GM12878 (cell line): ENCODE results near the gene THAP11. TPM values are rescaled to one million over a fixed set of nuclear protein-coding genes. Genes with fewer than 3 reads are reported as not detected.

Source experiments
- ATAC-seq: fragments of 200-7000 bp; cut with Tn5 transposase; 3 replicates; pipeline ENCODE4 v1.9.1; 2020; ENCODE audit warnings: mild to moderate bottlenecking, moderate library complexity
- BruUV-seq: library from RNA; stranded (reverse); fragments of 400-500 nt; replicated peaks from 2 replicates; lab custom pipeline; 2021; lab: Mats Ljungman, UMichigan
- CTCF ChIA-PET: fragments of 300-600 bp; sonication (Branson Sonifier 250); formaldehyde crosslinking; extraction: SDS; loops from one replicate; lab custom pipeline; 2021; ENCODE audit warnings: inconsistent platforms; lab: Yijun Ruan, JAX
- POLR2A ChIA-PET: fragments of 350-600 bp; formaldehyde crosslinking; extraction: SDS; loops from one replicate; lab custom pipeline; 2021; ENCODE audit warnings: inconsistent platforms; lab: Charles Lee
- RAD21 ChIA-PET: fragments of 300-600 bp; sonication (Branson Sonifier 250); formaldehyde crosslinking; loops from one replicate; lab custom pipeline; 2023; ENCODE audit warnings: antibody characterized with exemption; ENCODE audit not compliant: unreplicated experiment; lab: Charles Lee
- SMC1A ChIA-PET: fragments of 300-600 bp; sonication (Branson Sonifier 250); formaldehyde crosslinking; loops from one replicate; lab custom pipeline; 2023; ENCODE audit not compliant: unreplicated experiment, uncharacterized antibody; lab: Charles Lee
- DNase-seq: peaks from one replicate; pipeline ENCODE4 v3.0.0-alpha.2; 2011; ENCODE audit warnings: low read depth, low spot score
- FAIRE-seq: peaks from 3 replicates; lab custom pipeline; 2011; peaks lifted over from hg19 to GRCh38; lab: Jason Lieb, UNC
- H2AFZ ChIP-seq: 2 replicates; pipeline ENCODE4 v1.6.0; 2011; ENCODE audit warnings: low read depth, low read length, control low read depth; ENCODE audit not compliant: control insufficient read depth
- H3K27ac ChIP-seq: 2 replicates; pipeline ENCODE4 v1.5.1; 2011; ENCODE audit warnings: control low read depth; ENCODE audit not compliant: control insufficient read depth, insufficient read depth
- H3K27me3 ChIP-seq, 2 experiments: replicated peaks in 1 of 2; 2 replicates each; pipeline versions ENCODE4 v1.6.0 to v1.6.1; 2011; ENCODE audit warnings: low read length in 1 of 2; ENCODE audit not compliant: control insufficient read depth in 2 of 2, insufficient read depth in 2 of 2
- H3K36me3 ChIP-seq, 2 experiments: 2 replicates each; pipeline ENCODE4 v1.5.1; 2011; ENCODE audit warnings: low read length in 1 of 2; ENCODE audit not compliant: control insufficient read depth in 2 of 2, insufficient read depth in 2 of 2
- H3K4me1 ChIP-seq: 2 replicates; pipeline ENCODE4 v1.6.1; 2011; ENCODE audit warnings: mild to moderate bottlenecking, low read length, moderate library complexity, mixed read lengths; ENCODE audit not compliant: control insufficient read depth, insufficient read depth
- H3K4me2 ChIP-seq: 2 replicates; pipeline ENCODE4 v1.6.0; 2011; ENCODE audit warnings: control low read depth; ENCODE audit not compliant: control insufficient read depth, insufficient read depth
- H3K4me3 ChIP-seq: fragments of 200-600 bp; sonication (generic); 2 replicates; pipeline ENCODE4 v1.5.1; 2016
- H3K79me2 ChIP-seq: 2 replicates; pipeline ENCODE4 v1.6.0; 2011; ENCODE audit warnings: low read length; ENCODE audit not compliant: control insufficient read depth, insufficient read depth
- H3K9ac ChIP-seq: 2 replicates; pipeline ENCODE4 v1.8.0; 2011; ENCODE audit warnings: low read length, control low read depth, mixed read lengths; ENCODE audit not compliant: control insufficient read depth, insufficient read depth
- H3K9me3 ChIP-seq: replicated peaks from 3 replicates; pipeline ENCODE4 v1.5.1; 2011; ENCODE audit warnings: mild to moderate bottlenecking, low read length; ENCODE audit not compliant: control insufficient read depth, insufficient read depth
- H4K20me1 ChIP-seq: 2 replicates; pipeline ENCODE4 v1.6.0; 2011; ENCODE audit not compliant: control insufficient read depth, insufficient read depth
- BCLAF1 ChIP-seq: fragments of 450-650 bp; IDR thresholded peaks from 2 replicates; pipeline ENCODE4 v1.6.1; 2017; ENCODE audit warnings: antibody characterized with exemption, mild to moderate bottlenecking, moderate library complexity
- DPF2 ChIP-seq: fragments of 450-650 bp; IDR thresholded peaks from 2 replicates; pipeline ENCODE4 v1.6.1; 2017; ENCODE audit warnings: mild to moderate bottlenecking
- JUNB ChIP-seq: IDR thresholded peaks from 2 replicates; pipeline ENCODE4 v1.6.1; 2016; ENCODE audit warnings: antibody characterized with exemption, mild to moderate bottlenecking
- KLF5 ChIP-seq: fragments of 450-650 bp; IDR thresholded peaks from 2 replicates; pipeline ENCODE4 v1.6.1; 2014; ENCODE audit warnings: mild to moderate bottlenecking; ENCODE audit not compliant: partially characterized antibody
- MLLT1 ChIP-seq: fragments of 450-650 bp; IDR thresholded peaks from 2 replicates; pipeline ENCODE4 v1.6.1; 2016; ENCODE audit warnings: mild to moderate bottlenecking
- NBN ChIP-seq: fragments of 450-650 bp; IDR thresholded peaks from 2 replicates; pipeline ENCODE4 v1.6.1; 2016
- NR2C2 ChIP-seq: IDR thresholded peaks from 2 replicates; pipeline ENCODE4 v1.6.1; 2011; ENCODE audit warnings: borderline replicate concordance, low read depth; ENCODE audit not compliant: control insufficient read depth, insufficient read length
- PAX8 ChIP-seq: fragments of 450-650 bp; IDR thresholded peaks from 2 replicates; pipeline ENCODE4 v1.6.1; 2017; ENCODE audit warnings: mild to moderate bottlenecking, moderate library complexity
- RELA ChIP-seq: fragments of 450-650 bp; IDR thresholded peaks from 2 replicates; pipeline ENCODE4 v1.8.0; 2014; ENCODE audit warnings: borderline replicate concordance; ENCODE audit not compliant: partially characterized antibody
- STAT1 ChIP-seq: fragments of 450-650 bp; conservative IDR thresholded peaks from 2 replicates; pipeline ENCODE4 v1.6.1; 2014; ENCODE audit warnings: antibody characterized with exemption, mild to moderate bottlenecking
- TAF1 ChIP-seq: IDR thresholded peaks from 2 replicates; pipeline ENCODE4 v1.6.1; 2011; ENCODE audit warnings: mild to moderate bottlenecking, low read depth, low read length, borderline replicate concordance
- ZNF592 ChIP-seq: fragments of 450-650 bp; IDR thresholded peaks from 2 replicates; pipeline ENCODE4 v1.6.1; 2017; ENCODE audit warnings: mild to moderate bottlenecking, moderate library complexity
- WGBS: methylation state at CpG from one replicate; pipeline ENCODE4 v1.1.6; 2016; ENCODE audit warnings: low lambda C conversion rate; ENCODE audit not compliant: insufficient replicate concordance, insufficient coverage; ENCODE audit errors: missing lambda C conversion rate; 5-methylcytosine and 5-hydroxymethylcytosine counted together
- in situ Hi-C: fragments of 300-500 bp; cut with MboI; formaldehyde crosslinking; loops from 9 replicates; pipeline ENCODE4 v1.14.3; 2018; ENCODE audit warnings: mixed read lengths
- intact Hi-C: fragments of 100-400 bp; cut with micrococcal nuclease; formaldehyde crosslinking; loops from one replicate; pipeline ENCODE4 v1.14.2; 2022; ENCODE audit not compliant: unreplicated experiment
- polyA plus RNA-seq, 11 experiments: library from polyadenylated mRNA; depleted of rRNA in 4 of 11; unstranded in 6 of 11; stranded (reverse) in 5 of 11; fragments of >200 nt; fragmentation: Nextera tagmentation in 4 of 11; fragmentation: Illumina TruSeq in 1 of 11; extraction: Ambion mirVana in 4 of 11; extraction: Trizol in 1 of 11; gene quantifications; 1 replicate in 1 of 11; 2 replicates in 10 of 11; pipeline versions ENCODE4 v1.2.1 to v1.2.3, GENCODE V29; 2011 to 2016; ENCODE audit warnings: inconsistent platforms in 2 of 11, missing spikeins in 2 of 11, low read depth in 1 of 11
- total RNA-seq, 4 experiments: library from RNA; depleted of rRNA in 3 of 4; stranded (reverse); fragments of >200 nt in 3 of 4; fragmentation: Illumina TruSeq in 1 of 4; extraction: Trizol in 1 of 4; gene quantifications; 2 replicates each; pipeline versions ENCODE4 v1.2.1 to v1.2.3, GENCODE V29; 2013 to 2021

The THAP11 gene
- total and polyA plus RNA-seq, 10 of the 15 experiments (the other 5 are each of a cell fraction or from before 2014, with no cell fraction given): 2.5 to 36.7 (median 21.4) TPM

GRCh38 chr16:67844497-67844896, 2.4 kb downstream of the THAP11 start:
- RAD21 ChIA-PET: interaction anchor here (0.6 to 1.6 kb wide), 9 partner anchors 11 to 125 kb away, joined by 3 to 6 read pairs (median 3); partner anchors contain the start of genes EDC4 and GFOD2
- no peak for DNase-seq
- CTCF ChIA-PET: interaction anchor here (0.5 to 2.8 kb wide), 14 partner anchors 9 to 324 kb away, joined by 3 to 24 read pairs (median 4); partner anchors contain the start of gene EDC4
- H3K36me3 ChIP-seq: peaks cover 0 to 4% of the 10 kb centered on the region in 2 experiments; a peak in 2 of 4 replicates
- POLR2A ChIA-PET: interaction anchor here (0.6 to 3.3 kb wide), 10 partner anchors 11 to 626 kb away, joined by 3 to 29 read pairs (median 4); partner anchors contain the start of genes GFOD2, PSMB10, RANBP10 and TSNAXIP1
- H3K4me3 ChIP-seq: peak overlapping the region; percentile 96; the same call in 1 of the 2 replicates
- BruUV-seq: no TSS peak
- no peaks in the 10 kb centered on the region for H3K27me3 ChIP-seq
- in situ Hi-C loops (no loop called here), intact Hi-C loops (no loop called here)
- no peaks in the 10 kb centered on the region for H3K9me3 ChIP-seq
- peaks cover 54% of the 10 kb centered on the region for H3K79me2 ChIP-seq
- ATAC-seq: no peak
- no peak overlapping the region for H3K27ac ChIP-seq
- H2AFZ ChIP-seq: no peak overlapping the region
- H3K4me2 ChIP-seq: peak overlapping the region; percentile 93
- SMC1A ChIA-PET: interaction anchor here (0.6 to 1.9 kb wide), 8 partner anchors 8 to 331 kb away, joined by 3 to 5 read pairs (median 3); partner anchors contain the start of genes ACD, EDC4 and PSMB10
- H3K9ac ChIP-seq: peak overlapping the region; percentile 32
- peaks cover 29% of the 10 kb centered on the region for H3K4me1 ChIP-seq
- FAIRE-seq: no peak
- no peaks in the 10 kb centered on the region for H4K20me1 ChIP-seq
- 98% methylated on average over 4 of the region's 4 CpGs for WGBS
- TF ChIP-seq RELA (no peak), STAT1 (no peak), PAX8 (no peak), NBN (no peak), BCLAF1 (no peak), MLLT1 (no peak), TAF1 (no peak), JUNB (no peak), DPF2 (no peak), KLF5 (no peak), ZNF592 (no peak), NR2C2 (no peak)
